Measurements from ENCODE around the gene GPR160.
A peak's percentile ranks its signal among the peaks of the same experiment; 100 is the strongest.
"Not testable (repeated sequence)": the region's sequence is repeated elsewhere in the genome, so short reads cannot be mapped to it uniquely, and the experiment has no call there.

Gene GPR160

GRCh38 chr3:170037463-170038433, at the start of gene GPR160:
TSS of gene GPR160 (plus strand) at chr3:170037995. CDS start at chr3:170083973, 45,978 bp downstream.
- peak; percentile 64 for DNase-seq

GRCh38 chr3:169990431-169990830, 47.4 kb upstream of the GPR160 start:
- DNase-seq, result no peak

GRCh38 chr3:169992156-169992555, 45.6 kb upstream of the GPR160 start:
- no peak for DNase-seq

- no peak for DNase-seq
These were observed 45.0 kb upstream of the GPR160 start for GRCh38 chr3:169992781-169993180.

- no peak for DNase-seq
These were observed 44.0 kb upstream of the GPR160 start for GRCh38 chr3:169993761-169994160.

- no peak for DNase-seq
These were observed 41.7 kb upstream of the GPR160 start for GRCh38 chr3:169996063-169996462.

- DNase-seq, result no peak
These were observed 39.1 kb upstream of the GPR160 start for GRCh38 chr3:169998668-169999131.

- DNase-seq, result no peak
These were observed 38.4 kb upstream of the GPR160 start for GRCh38 chr3:169999433-169999832.

GRCh38 chr3:170000051-170000450, 37.7 kb upstream of the GPR160 start:
- no peak for DNase-seq

- DNase-seq, result no peak
These were observed 35.6 kb upstream of the GPR160 start for GRCh38 chr3:170002231-170002630.

- DNase-seq, result no peak
These were observed 34.9 kb upstream of the GPR160 start for GRCh38 chr3:170002879-170003278.

GRCh38 chr3:170003881-170004356, 33.9 kb upstream of the GPR160 start:
- DNase-seq, result no peak

GRCh38 chr3:170007031-170007663, 30.6 kb upstream of the GPR160 start:
- no peak for DNase-seq

- DNase-seq, result no peak
These were observed 27.3 kb upstream of the GPR160 start for GRCh38 chr3:170010498-170010897.

- DNase-seq, result no peak
These were observed 25.0 kb upstream of the GPR160 start for GRCh38 chr3:170012683-170013400.

GRCh38 chr3:170016057-170016456, 21.7 kb upstream of the GPR160 start:
- no peak for DNase-seq

GRCh38 chr3:170019306-170019705, 18.5 kb upstream of the GPR160 start:
- not testable (repeated sequence) for DNase-seq

GRCh38 chr3:170021083-170021482, 16.7 kb upstream of the GPR160 start:
- no peak for DNase-seq

GRCh38 chr3:170022336-170022735, 15.5 kb upstream of the GPR160 start:
- no peak for DNase-seq

- DNase-seq, result no peak
These were observed 14.6 kb upstream of the GPR160 start for GRCh38 chr3:170023165-170023564.

GRCh38 chr3:170024581-170024980, 13.2 kb upstream of the GPR160 start:
- no peak for DNase-seq

GRCh38 chr3:170027233-170028102, 10.3 kb upstream of the GPR160 start:
- DNase-seq, result no peak
